SK-N-MC (cell line): ENCODE measurements around the gene PI4KA.

ENCODE experiments used
- EZH2 ChIP-seq: fragments of 200-600 bp; sonication (generic); IDR thresholded peaks from one replicate; pipeline ENCODE4 v1.6.1; 2017; ENCODE audit warnings: antibody characterized with exemption
- FOXP2 ChIP-seq: optimal IDR thresholded peaks from 2 replicates; pipeline ENCODE3; 2011; ENCODE audit warnings: mild to moderate bottlenecking, moderate library complexity; ENCODE audit not compliant: insufficient read depth; ENCODE audit errors: extremely low read length, control extremely low read depth
- POLR2AphosphoS5 ChIP-seq: IDR thresholded peaks from 2 replicates; pipeline ENCODE4 v1.6.1; 2012; ENCODE audit warnings: mild to moderate bottlenecking, low read depth, low read length, borderline replicate concordance

DNA sequence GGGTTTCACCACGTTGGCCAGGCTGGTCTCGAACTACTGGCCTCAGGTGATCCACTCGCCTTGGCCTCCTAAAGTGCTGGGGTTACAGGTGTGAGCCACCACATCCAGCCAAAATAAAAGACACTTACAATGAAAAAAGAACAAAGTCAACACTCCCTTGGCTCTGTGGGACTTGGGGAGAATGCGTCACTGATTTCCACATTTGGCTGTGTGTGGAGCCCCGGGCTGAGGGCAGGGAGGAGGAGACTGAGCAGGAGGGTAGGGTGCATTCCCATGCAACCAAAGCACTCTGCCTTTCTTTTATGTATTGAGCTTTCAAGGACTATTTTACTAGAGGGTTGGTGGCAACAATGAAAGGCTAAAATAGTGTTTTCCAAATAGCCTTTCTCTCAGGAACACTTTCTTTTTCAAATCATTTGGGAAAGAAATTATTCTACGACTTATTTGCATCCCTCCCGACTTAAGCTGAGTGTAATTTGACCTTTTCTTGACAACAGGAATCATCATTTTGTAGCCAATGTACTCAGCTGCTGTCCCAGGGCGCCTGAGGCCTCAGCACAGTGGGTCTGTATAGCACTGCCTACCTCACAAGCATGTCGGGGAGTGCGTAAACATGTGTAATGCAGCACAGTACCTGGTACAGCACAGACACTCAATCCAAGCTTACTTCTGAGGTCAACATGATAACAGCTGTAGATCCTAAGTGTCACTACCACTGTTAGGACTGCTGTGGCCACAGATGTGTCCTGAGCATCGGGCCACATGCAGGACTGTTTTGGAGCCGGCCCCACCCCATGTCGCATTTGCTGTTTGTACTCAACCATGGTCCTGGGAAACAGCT, 94.8 kb downstream of the PI4KA start:
- TF ChIP-seq POLR2AphosphoS5, result no peak
- no peak for TF ChIP-seq EZH2
- no peak for TF ChIP-seq FOXP2
